Neuronal stem cell (in vitro differentiated cells): Measurements from ENCODE around the gene EPB41L5.
A peak's percentile ranks its signal among the peaks of the same experiment; 100 is the strongest.

Experiments used
- DNase-seq: peaks from one replicate; pipeline ENCODE4 v3.0.0-alpha.2; 2013; ENCODE audit warnings: low spot score
- H2AFZ ChIP-seq: one replicate; pipeline ENCODE4 v1.6.1; 2013; ENCODE audit warnings: mild to moderate bottlenecking, low read length, inconsistent platforms
- H2AK5ac ChIP-seq: 2 replicates; pipeline ENCODE4 v1.6.1; 2013; ENCODE audit warnings: low read depth, mild to moderate bottlenecking, inconsistent platforms, low read length, moderate library complexity, mixed read lengths
- H2BK120ac ChIP-seq: 2 replicates; pipeline ENCODE4 v1.6.1; 2013; ENCODE audit warnings: low read depth, mild to moderate bottlenecking, inconsistent platforms, low read length, moderate library complexity, mixed read lengths
- H2BK12ac ChIP-seq: one replicate; pipeline ENCODE4 v1.6.1; 2013; ENCODE audit warnings: low read length, inconsistent platforms
- H2BK15ac ChIP-seq: 2 replicates; pipeline ENCODE4 v1.6.1; 2013; ENCODE audit warnings: mild to moderate bottlenecking, low read length, inconsistent platforms, mixed read lengths
- H2BK5ac ChIP-seq: one replicate; pipeline ENCODE4 v1.6.1; 2013; ENCODE audit warnings: inconsistent platforms, mild to moderate bottlenecking, low read length, moderate library complexity
- H3K14ac ChIP-seq: one replicate; pipeline ENCODE4 v1.6.1; 2013; ENCODE audit warnings: low read length, inconsistent platforms
- H3K18ac ChIP-seq: 2 replicates; pipeline ENCODE4 v1.6.1; 2013; ENCODE audit warnings: low read length, inconsistent platforms
- H3K23ac ChIP-seq: 2 replicates; pipeline ENCODE4 v1.6.1; 2013; ENCODE audit warnings: low read depth, mild to moderate bottlenecking, mixed read lengths, low read length, inconsistent platforms; ENCODE audit not compliant: poor library complexity
- H3K27ac ChIP-seq: replicated peaks from 3 replicates; pipeline ENCODE4 v1.5.1; 2013; ENCODE audit warnings: low read length, inconsistent platforms
- H3K27me3 ChIP-seq, 3 experiments: 2 replicates each; pipeline ENCODE4 v1.6.1; 2013; ENCODE audit warnings: low read length in 3 of 3, mild to moderate bottlenecking in 2 of 3, inconsistent platforms in 1 of 3, low read depth in 1 of 3, mixed read lengths in 1 of 3, moderate library complexity in 1 of 3; ENCODE audit not compliant: control insufficient read depth in 3 of 3, insufficient read depth in 3 of 3
- H3K36me3 ChIP-seq, 2 donors: replicated peaks in 1 of 2; 2 replicates each; pipeline ENCODE4 v1.6.1; 2013; ENCODE audit warnings: low read length in 2 of 2; ENCODE audit not compliant: control insufficient read depth in 2 of 2, insufficient read depth in 2 of 2
- H3K4ac ChIP-seq: 2 replicates; pipeline ENCODE4 v1.6.1; 2013; ENCODE audit warnings: inconsistent platforms, mild to moderate bottlenecking, low read length, moderate library complexity
- H3K4me1 ChIP-seq, 2 donors: 1 replicate in 1 of 2; 2 replicates in 1 of 2; pipeline ENCODE4 v1.6.1; 2013; ENCODE audit warnings: low read length in 2 of 2, low read depth in 1 of 2; ENCODE audit not compliant: control insufficient read depth in 2 of 2, insufficient read depth in 1 of 2
- H3K4me2 ChIP-seq: one replicate; pipeline ENCODE4 v1.6.1; 2013; ENCODE audit warnings: mild to moderate bottlenecking, low read length, inconsistent platforms; ENCODE audit not compliant: insufficient read depth, poor library complexity, severe bottlenecking
- H3K4me3 ChIP-seq, 2 donors: 2 replicates each; pipeline ENCODE4 v1.5.1; 2013; ENCODE audit warnings: low read length in 2 of 2, mild to moderate bottlenecking in 2 of 2, inconsistent platforms in 1 of 2, moderate library complexity in 1 of 2
- H3K79me1 ChIP-seq: one replicate; pipeline ENCODE4 v1.6.1; 2013; ENCODE audit warnings: low read depth, mild to moderate bottlenecking, inconsistent platforms, low read length, moderate library complexity
- H3K9ac ChIP-seq: one replicate; pipeline ENCODE4 v1.6.1; 2013; ENCODE audit warnings: mild to moderate bottlenecking, low read depth, low read length, inconsistent platforms; ENCODE audit not compliant: poor library complexity
- H3K9me3 ChIP-seq, 2 donors: replicated peaks in 1 of 2; 2 replicates each; pipeline versions ENCODE3 to v1.6.1; 2013; ENCODE audit warnings: low read length in 2 of 2, mild to moderate bottlenecking in 2 of 2, inconsistent platforms in 1 of 2, low read depth in 1 of 2, mixed read lengths in 1 of 2, moderate library complexity in 1 of 2; ENCODE audit not compliant: control insufficient read depth in 2 of 2, insufficient read depth in 1 of 2
- H4K8ac ChIP-seq: one replicate; pipeline ENCODE4 v1.6.1; 2013; ENCODE audit warnings: low read depth, mild to moderate bottlenecking, inconsistent platforms, low read length, moderate library complexity
- H4K91ac ChIP-seq: one replicate; pipeline ENCODE4 v1.6.1; 2013; ENCODE audit warnings: low read length, low read depth, mild to moderate bottlenecking, inconsistent platforms; ENCODE audit not compliant: poor library complexity
- WGBS, 2 donors: extraction: QIAGEN DNeasy Blood & Tissue Kit; methylation state at CpG; one replicate each; pipeline ENCODE4 v1.1.7; 2013; ENCODE audit warnings: missing lambda C conversion rate in 2 of 2, mixed read lengths in 1 of 2; ENCODE audit not compliant: insufficient read length in 2 of 2, insufficient replicate concordance in 1 of 2; ENCODE audit errors: extremely low coverage in 2 of 2; 5-methylcytosine and 5-hydroxymethylcytosine counted together

EPB41L5 gene

DNA sequence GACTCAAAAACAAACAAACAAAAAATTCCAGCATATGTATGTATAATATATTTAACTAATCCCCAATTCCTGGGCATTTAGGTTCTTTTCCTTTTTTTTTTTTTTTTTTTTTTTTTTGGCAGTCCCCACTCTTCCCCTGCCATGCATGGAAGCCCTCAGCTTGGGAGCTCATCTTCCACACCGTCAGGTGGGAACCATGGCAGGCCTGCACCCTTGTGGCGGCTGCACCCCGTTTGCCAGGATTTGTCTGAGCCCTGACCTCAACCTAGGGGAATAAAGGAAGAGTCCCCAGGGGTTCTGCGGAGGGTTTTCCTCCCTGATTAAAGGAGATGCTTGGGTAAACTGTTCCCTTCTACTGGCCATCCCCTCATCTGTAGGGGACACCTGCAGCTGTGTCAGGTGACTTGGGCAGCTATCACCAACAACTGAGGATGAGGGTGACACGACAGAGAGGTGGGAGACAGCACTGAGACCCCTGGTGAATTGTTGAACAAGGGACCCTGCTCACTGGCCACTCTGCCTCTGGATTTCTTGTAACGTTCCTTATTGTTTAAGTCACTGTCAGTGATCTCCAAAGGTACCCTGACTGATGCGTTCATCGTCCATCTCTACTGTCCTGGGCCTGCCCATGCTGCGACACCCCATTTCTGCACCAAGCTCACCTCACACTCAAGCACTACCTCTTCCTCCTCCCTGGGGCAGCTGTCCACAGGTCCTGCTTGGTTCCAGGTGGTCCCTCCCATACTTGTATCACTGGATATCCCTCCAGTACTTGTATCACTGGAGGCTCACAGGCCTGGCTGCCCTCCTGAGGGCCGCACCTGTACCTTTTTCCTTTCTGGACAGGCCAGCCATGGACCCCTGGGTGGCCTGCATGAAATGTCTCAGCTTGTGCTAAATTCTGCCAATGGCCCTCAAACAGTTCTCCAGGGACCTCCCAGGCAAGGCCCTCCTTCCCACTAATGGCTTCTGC lies 195.8 kb downstream of the EPB41L5 start:
- H2BK5ac ChIP-seq, result no peak overlapping the region
- no peak overlapping the region for H2BK15ac ChIP-seq
- H2BK120ac ChIP-seq, result no peak overlapping the region
- H3K23ac ChIP-seq, result peak overlapping the region; percentile 5
- peaks cover 0 to 3% of the 10 kb centered on the region in 2 donors for H3K4me1 ChIP-seq
- H4K91ac ChIP-seq, result no peak overlapping the region
- H3K14ac ChIP-seq, result no peak overlapping the region
- H3K79me1 ChIP-seq, result no peaks in the 10 kb centered on the region
- peak overlapping the region; percentile 52 for H3K18ac ChIP-seq
- H2AFZ ChIP-seq, result no peak overlapping the region
- H3K9ac ChIP-seq, result no peak overlapping the region
- no CpG with 5 or more reads among the region's 10 CpGs for WGBS, 2 donors
- no peak overlapping the region for H3K27ac ChIP-seq
- no peak overlapping the region for H2BK12ac ChIP-seq
- peaks cover 0 to 12% (median 0%) of the 10 kb centered on the region in 3 experiments for H3K27me3 ChIP-seq
- H3K4me2 ChIP-seq, result no peak overlapping the region
- no peak overlapping the region for H3K4me3 ChIP-seq
- DNase-seq, result no peak
- H2AK5ac ChIP-seq, result peak overlapping the region; percentile 10
- no peaks in the 10 kb centered on the region for H3K36me3 ChIP-seq
- no peaks in the 10 kb centered on the region for H3K9me3 ChIP-seq
- H4K8ac ChIP-seq, result no peak overlapping the region
- no peak overlapping the region for H3K4ac ChIP-seq

- Histone ChIP-seq H2BK5ac (no peak overlapping the region), H3K9ac (no peak overlapping the region), H2AFZ (peak overlapping the region; percentile 56), H3K27me3 (peaks cover 0 to 7% (median 0%) of the 10 kb centered on the region in 3 experiments), H3K23ac (no peak overlapping the region), H4K8ac (no peak overlapping the region), H3K36me3 (no peaks in the 10 kb centered on the region), H3K18ac (peak overlapping the region; percentile 72), H2BK15ac (no peak overlapping the region), H3K9me3 (no peaks in the 10 kb centered on the region), H2BK12ac (no peak overlapping the region), H4K91ac (no peak overlapping the region), H3K4me3 (peak overlapping the region in 1 of 2 donors; percentile 44), H2BK120ac (no peak overlapping the region), H3K27ac (no peak overlapping the region), H3K4ac (no peak overlapping the region), H3K4me2 (no peak overlapping the region), H2AK5ac (no peak overlapping the region), H3K79me1 (no peaks in the 10 kb centered on the region), H3K4me1 (peaks cover 0 to 3% of the 10 kb centered on the region in 2 donors), H3K14ac (no peak overlapping the region)
- WGBS, 2 donors, result no CpG with 5 or more reads among the region's 12 CpGs
- DNase-seq, result no peak
Measured at GRCh38 chr2:120209427-120210269, 196.8 kb downstream of the EPB41L5 start.

GRCh38 chr2:120210270-120210693 lies 197.4 kb downstream of the EPB41L5 start:
- Histone ChIP-seq H3K4me3 (peak overlapping the region in 1 of 2 donors; percentile 44), H2BK120ac (no peak overlapping the region), H3K27me3 (peaks cover 0 to 4% (median 0%) of the 10 kb centered on the region in 3 experiments), H2BK5ac (no peak overlapping the region), H3K36me3 (no peaks in the 10 kb centered on the region), H2AFZ (peak overlapping the region; percentile 56), H3K79me1 (no peaks in the 10 kb centered on the region), H3K4me1 (peaks cover 0 to 3% of the 10 kb centered on the region in 2 donors), H3K4me2 (no peak overlapping the region), H2AK5ac (no peak overlapping the region), H3K9me3 (no peaks in the 10 kb centered on the region), H2BK15ac (no peak overlapping the region), H3K23ac (no peak overlapping the region), H4K91ac (no peak overlapping the region), H3K4ac (no peak overlapping the region), H3K27ac (no peak overlapping the region), H3K18ac (peak overlapping the region; percentile 72), H3K9ac (no peak overlapping the region), H4K8ac (no peak overlapping the region), H2BK12ac (no peak overlapping the region), H3K14ac (no peak overlapping the region)
- no CpG with 5 or more reads among the region's 10 CpGs for WGBS, 2 donors
- no peak for DNase-seq
